Prostate gland (tissue), 2 donors: ENCODE results near the gene RBM19. TPM values are rescaled to one million over a fixed set of nuclear protein-coding genes. Genes with fewer than 3 reads are reported as not detected.

Experiments used
- DNase-seq: peaks from one replicate; pipeline ENCODE4 v3.0.0-alpha.2; 2019; ENCODE audit warnings: low spot score
- H3K27ac ChIP-seq, 2 donors: fragments of 200-600 bp; sonication (generic); 2 replicates each; pipeline ENCODE4 v1.5.1; 2017 to 2019
- H3K27me3 ChIP-seq: fragments of 200-600 bp; sonication (generic); replicated peaks from 2 replicates; pipeline ENCODE4 v1.5.1; 2019; ENCODE audit not compliant: insufficient read depth
- H3K36me3 ChIP-seq, 2 donors: fragments of 200-600 bp; sonication (generic); 1 replicate in 1 of 2; 2 replicates in 1 of 2; pipeline versions ENCODE4 v1.5.1 to v1.8.1; 2017 to 2019
- H3K4me1 ChIP-seq: fragments of 200-600 bp; sonication (generic); replicated peaks from 2 replicates; pipeline ENCODE4 v1.5.1; 2019
- H3K4me3 ChIP-seq, 2 donors: fragments of 200-600 bp; sonication (generic); 2 replicates each; pipeline ENCODE4 v1.5.1; 2017 to 2019
- H3K9me3 ChIP-seq: fragments of 200-600 bp; sonication (generic); 2 replicates; pipeline ENCODE4 v1.5.1; 2017
- POLR2A ChIP-seq: fragments of 450-650 bp; IDR thresholded peaks from one replicate; pipeline ENCODE4 v1.6.1; 2016; ENCODE audit warnings: antibody characterized with exemption, mild to moderate bottlenecking
- POLR2AphosphoS5 ChIP-seq: sonication (generic); formaldehyde crosslinking; IDR thresholded peaks from one replicate; pipeline ENCODE4 v1.6.1; 2017; ENCODE audit warnings: antibody characterized with exemption
- WGBS: methylation state at CpG from one replicate; pipeline ENCODE4 v1.1.5; 2018; 5-methylcytosine and 5-hydroxymethylcytosine counted together
- intact Hi-C: fragments of 100-400 bp; cut with DNase I; formaldehyde crosslinking; loops from one replicate; pipeline ENCODE4 v1.14.2; 2022
- total RNA-seq, 2 donors: library from RNA; depleted of rRNA; stranded (reverse); fragments of >200 nt; gene quantifications; one replicate each; pipeline ENCODE4 v1.1.0, GENCODE V29; 2016
- TF ChIP-seq, protein P1 (sequence below), 4 experiments: fragments of 200-600 bp in 2 of 4; fragments of 450-650 bp in 2 of 4; sonication (generic) in 2 of 4; IDR thresholded peaks; 1 replicate in 3 of 4; 2 replicates in 1 of 4; pipeline ENCODE4 v1.5.1; 2016 to 2019; ENCODE audit warnings: antibody characterized with exemption in 4 of 4, mild to moderate bottlenecking in 2 of 4, moderate library complexity in 2 of 4

Gene RBM19
- total RNA-seq, 2 donors from 2014 or later = 27.2 to 49.9 TPM

DNA sequence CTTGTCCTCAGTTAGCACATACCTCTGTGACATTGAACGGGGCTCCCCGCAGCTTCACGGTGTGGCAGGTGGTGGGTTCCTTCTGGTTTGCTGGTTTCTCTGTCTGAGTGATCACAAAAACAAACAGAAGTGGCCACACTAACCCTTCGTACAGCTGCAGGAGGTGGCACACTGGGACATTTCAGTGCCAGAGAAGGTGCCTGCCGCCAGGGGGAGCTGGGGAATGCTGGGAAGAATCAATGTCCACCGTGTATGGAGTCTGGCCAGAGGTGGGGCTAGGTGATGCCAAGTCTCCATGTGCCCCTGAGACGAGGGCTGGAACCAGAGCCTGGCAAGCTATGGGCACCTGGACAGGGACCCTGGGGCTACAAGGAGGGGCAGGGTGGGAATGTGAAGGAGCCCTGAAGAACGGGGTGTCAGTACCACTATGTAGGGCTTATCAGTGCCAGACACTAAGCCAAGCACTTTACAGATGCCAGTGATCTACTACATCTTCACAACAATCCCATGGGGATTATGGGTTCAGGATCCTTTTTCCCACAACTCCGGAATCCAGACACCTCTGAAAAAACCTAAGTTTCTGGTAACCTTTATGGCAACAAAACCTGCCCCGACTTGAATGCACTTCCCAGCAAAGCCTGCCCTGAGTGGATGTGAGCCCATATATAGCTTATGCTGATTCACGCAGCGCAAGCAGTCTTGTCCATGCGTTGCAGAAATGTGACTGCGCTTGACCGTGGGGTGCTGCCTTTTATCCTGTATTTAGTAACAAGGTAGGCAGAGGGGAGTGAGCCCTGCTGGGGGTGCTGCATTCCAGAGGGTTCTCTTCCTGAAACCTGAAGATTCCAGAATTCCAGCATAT lies 10.8 kb downstream of the RBM19 start:
- no peak overlapping the region for H3K27ac ChIP-seq
- H3K9me3 ChIP-seq = no peaks in the 10 kb centered on the region
- H3K4me1 ChIP-seq = no peaks in the 10 kb centered on the region
- H3K36me3 ChIP-seq = peaks cover 11 to 18% of the 10 kb centered on the region in 2 donors
- no peak overlapping the region for H3K4me3 ChIP-seq
- intact Hi-C loops = no loop called here
- H3K27me3 ChIP-seq = no peaks in the 10 kb centered on the region
- WGBS = 80% methylated on average over 15 of the region's 15 CpGs
- DNase-seq = no peak
- TF ChIP-seq, protein P1, sequence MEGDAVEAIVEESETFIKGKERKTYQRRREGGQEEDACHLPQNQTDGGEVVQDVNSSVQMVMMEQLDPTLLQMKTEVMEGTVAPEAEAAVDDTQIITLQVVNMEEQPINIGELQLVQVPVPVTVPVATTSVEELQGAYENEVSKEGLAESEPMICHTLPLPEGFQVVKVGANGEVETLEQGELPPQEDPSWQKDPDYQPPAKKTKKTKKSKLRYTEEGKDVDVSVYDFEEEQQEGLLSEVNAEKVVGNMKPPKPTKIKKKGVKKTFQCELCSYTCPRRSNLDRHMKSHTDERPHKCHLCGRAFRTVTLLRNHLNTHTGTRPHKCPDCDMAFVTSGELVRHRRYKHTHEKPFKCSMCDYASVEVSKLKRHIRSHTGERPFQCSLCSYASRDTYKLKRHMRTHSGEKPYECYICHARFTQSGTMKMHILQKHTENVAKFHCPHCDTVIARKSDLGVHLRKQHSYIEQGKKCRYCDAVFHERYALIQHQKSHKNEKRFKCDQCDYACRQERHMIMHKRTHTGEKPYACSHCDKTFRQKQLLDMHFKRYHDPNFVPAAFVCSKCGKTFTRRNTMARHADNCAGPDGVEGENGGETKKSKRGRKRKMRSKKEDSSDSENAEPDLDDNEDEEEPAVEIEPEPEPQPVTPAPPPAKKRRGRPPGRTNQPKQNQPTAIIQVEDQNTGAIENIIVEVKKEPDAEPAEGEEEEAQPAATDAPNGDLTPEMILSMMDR (IDR thresholded peaks at IDR 0.05) = no peak
- TF ChIP-seq POLR2A (no peak), POLR2AphosphoS5 (no peak)

DNA sequence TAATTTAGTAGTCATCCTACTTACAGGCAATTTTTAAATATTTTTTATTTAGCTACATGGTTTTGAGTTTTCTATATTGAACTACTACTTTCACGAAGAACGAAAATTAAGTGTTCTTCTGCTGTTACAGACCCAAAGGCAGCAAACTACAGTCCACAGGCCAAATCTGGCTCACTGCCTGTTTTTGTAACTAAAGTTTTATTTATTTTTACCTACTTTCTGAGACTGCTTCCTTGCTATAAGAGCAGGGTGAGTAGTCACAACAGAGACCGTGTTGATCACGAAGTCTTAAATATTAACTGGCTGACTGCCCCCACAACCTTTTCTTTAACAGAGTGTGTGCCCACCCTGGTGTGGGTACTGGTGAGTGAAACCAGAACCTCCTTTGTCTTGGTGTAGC lies 11.6 kb downstream of the RBM19 start:
- no peak for DNase-seq
- H3K27me3 ChIP-seq = no peaks in the 10 kb centered on the region
- H3K36me3 ChIP-seq = peaks cover 7 to 16% of the 10 kb centered on the region in 2 donors

DNA sequence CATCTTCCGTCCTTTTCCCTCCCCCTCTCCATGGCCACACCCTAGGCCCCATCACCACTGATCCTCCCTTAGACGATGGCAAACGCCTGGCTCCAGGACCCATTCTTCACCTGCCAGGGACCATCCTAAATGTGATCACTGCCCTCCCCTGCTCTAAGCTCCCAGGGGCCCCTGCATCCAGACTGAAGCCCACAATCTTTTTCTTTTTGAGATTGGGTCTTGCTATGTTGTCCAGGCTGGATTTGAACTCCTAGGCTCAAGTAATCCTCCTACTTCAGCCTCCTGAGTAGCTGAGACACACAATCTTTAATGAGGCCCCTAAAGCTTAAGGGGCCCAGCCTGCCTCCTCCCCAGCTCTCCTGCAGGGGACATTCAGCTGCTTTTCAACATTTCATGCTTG lies 15.3 kb downstream of the RBM19 start:
- intact Hi-C loops = no loop called here
- WGBS = 79% methylated on average over 3 of the region's 3 CpGs
- no peak for DNase-seq

More for the DNA sequence above, 11.6 kb downstream of the RBM19 start:
- no peaks in the 10 kb centered on the region for H3K9me3 ChIP-seq
- WGBS = 91% methylated on average over 4 of the region's 4 CpGs
- H3K4me1 ChIP-seq = no peaks in the 10 kb centered on the region
- H3K27ac ChIP-seq = no peak overlapping the region
- intact Hi-C loops = no loop called here
- H3K4me3 ChIP-seq = no peak overlapping the region
- TF ChIP-seq, protein P1 (IDR thresholded peaks at IDR 0.05) = no peak
- TF ChIP-seq POLR2AphosphoS5 = no peak
- TF ChIP-seq POLR2A = no peak

DNA sequence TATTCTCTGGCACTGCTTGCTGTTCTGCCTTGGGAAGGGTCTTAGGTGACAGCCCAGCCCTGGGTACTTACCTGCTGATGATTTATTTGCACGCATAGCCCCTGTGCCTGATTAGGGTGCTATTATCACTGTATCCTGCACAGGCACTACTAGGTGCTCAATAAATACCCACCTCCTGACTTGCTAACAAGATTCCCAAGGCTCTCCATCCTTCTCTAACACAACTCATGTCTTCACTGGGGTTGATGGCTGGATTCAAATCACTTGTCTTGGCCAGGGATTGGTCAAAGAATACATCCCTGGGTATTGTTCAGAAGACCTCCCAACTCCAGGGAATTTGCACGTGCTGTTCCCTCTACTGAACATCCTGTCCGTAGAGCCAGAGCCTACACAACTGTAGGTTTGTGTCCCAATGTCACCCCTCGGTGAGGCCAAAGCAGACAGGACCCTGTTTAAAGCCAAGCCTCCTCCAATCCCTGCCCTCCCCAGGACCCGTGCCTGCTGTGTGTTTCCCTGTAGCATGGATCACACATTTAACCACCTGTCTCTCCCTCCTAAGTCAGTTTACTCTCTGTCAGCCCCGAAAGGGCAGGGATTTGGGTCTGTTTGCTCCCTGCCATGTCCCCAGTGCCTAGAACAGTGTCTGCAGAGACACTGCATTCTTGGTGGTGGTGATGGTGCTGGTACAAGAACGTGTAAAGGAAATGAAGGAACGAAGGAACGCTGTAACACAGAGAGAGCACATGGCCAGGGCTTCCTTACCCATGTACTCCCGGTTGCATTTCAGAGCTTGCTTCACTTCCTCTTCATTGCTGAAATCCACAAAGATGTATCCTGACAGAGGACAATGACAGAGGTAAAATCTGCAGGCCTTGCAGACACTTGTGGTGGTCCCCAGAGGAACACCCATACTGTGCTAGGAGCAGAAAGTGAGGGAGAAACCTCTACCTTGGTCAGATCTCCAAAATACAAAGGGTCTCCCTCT lies 16.5 kb downstream of the RBM19 start:
- no peak for DNase-seq
- Histone ChIP-seq H3K4me3 (no peak overlapping the region), H3K9me3 (no peaks in the 10 kb centered on the region), H3K27ac (no peak overlapping the region), H3K27me3 (no peaks in the 10 kb centered on the region), H3K4me1 (no peaks in the 10 kb centered on the region), H3K36me3 (peaks cover 0 to 6% of the 10 kb centered on the region in 2 donors)
- no peak for TF ChIP-seq POLR2AphosphoS5
- TF ChIP-seq POLR2A = no peak
- TF ChIP-seq, protein P1 (IDR thresholded peaks at IDR 0.05) = no peak
- WGBS = 92% methylated on average over 10 of the region's 10 CpGs
- intact Hi-C loops = no loop called here

More for the DNA sequence above, 15.3 kb downstream of the RBM19 start:
- no peak overlapping the region for H3K27ac ChIP-seq
- H3K4me3 ChIP-seq = no peak overlapping the region
- no peaks in the 10 kb centered on the region for H3K9me3 ChIP-seq
- TF ChIP-seq POLR2AphosphoS5 = no peak
- TF ChIP-seq POLR2A = no peak
- TF ChIP-seq, protein P1 (IDR thresholded peaks at IDR 0.05) = no peak
- H3K4me1 ChIP-seq = no peaks in the 10 kb centered on the region
- peaks cover 0 to 7% of the 10 kb centered on the region in 2 donors for H3K36me3 ChIP-seq
- no peaks in the 10 kb centered on the region for H3K27me3 ChIP-seq
